HG03575 (cell line): ENCODE results near the gene MCTP2.
"Not testable (repeated sequence)": the region's sequence is repeated elsewhere in the genome, so short reads cannot be mapped to it uniquely, and the experiment has no call there.

ENCODE experiments used
- ATAC-seq: cut with Tn5 transposase; IDR thresholded peaks from one replicate; pipeline ENCODE4 v1.9.1; 2021; ENCODE audit not compliant: unreplicated experiment, insufficient number of reproducible peaks, low FRiP score; ENCODE audit errors: extremely low read depth

Gene MCTP2

DNA sequence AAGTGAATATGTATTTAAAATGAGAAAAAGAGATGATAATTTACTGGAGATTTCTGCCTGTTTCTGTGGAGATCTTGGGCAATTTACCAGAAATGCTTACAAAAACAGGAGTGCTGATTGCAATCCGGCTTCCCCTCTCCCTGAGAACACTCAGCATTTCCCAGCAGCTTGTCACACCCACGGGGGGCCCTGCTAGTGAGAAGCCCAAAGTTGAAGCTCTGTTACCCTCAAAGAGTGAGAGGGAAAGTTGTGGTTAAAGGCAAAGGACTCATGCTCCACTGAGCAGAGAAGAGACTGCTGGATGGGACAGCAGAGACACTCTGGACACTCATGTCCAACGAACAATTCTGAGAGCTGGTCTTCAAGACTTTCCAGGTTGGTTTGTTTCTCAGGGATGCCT is 2.9 kb downstream of the MCTP2 start:
- ATAC-seq, result no peak

DNA sequence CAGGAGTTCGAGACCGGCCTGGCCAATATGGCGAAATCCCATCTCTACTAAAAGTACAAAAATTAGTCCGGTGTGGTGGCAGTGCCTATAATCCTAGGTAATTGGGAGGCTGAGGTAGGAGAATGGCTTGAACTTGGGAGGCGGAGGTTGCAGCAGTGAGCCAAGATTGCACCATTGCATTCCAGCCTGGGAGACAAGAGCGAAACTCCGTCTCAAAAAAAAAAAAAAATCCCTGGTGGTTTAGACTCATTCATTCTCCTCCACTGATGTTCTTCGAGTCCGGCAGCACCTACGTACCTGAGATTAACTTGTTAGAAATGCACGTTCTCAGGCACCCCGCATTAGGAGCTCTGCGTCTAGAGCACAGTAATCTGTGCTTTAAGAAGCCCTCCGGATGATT is 3.7 kb downstream of the MCTP2 start:
- ATAC-seq, result no peak

DNA sequence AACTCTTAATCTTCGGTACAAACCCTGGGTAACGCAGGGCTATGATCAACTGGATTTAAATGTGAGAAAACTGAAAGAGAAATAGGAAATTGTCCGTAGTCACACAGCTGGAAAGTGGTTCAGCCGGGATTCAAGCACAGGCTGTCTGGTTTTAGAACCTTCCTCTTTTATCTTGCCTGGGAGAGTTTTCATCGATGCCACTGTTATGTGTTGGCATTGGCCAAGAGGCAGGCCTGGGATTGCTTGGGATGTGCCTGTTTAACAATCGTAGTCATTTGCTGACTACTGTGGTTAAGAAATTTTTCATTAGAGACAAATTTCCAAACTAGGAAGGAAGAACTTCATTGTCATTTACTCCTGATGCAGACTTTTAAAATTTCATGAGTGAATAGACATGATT is 4.3 kb downstream of the MCTP2 start:
- ATAC-seq, result no peak

DNA sequence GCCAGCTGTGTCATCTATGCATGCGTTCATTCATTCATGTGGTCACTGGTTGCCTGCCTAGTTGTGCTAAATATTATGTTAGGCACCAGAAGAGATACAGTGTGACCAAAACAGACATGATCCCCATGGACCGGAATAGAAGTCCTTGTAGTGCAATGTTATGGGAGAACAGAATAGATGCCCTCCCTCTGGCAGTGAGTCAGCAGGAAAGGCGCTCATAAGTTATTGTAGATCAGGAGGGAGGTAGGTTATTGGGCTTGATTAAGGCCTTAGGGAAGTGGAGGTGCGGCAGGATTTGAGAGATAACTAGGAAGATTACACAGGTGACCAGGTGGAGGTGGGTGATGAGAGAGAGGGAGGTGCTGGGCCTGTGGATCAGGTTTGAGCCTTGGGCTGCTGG is 5.2 kb downstream of the MCTP2 start:
- no peak for ATAC-seq

DNA sequence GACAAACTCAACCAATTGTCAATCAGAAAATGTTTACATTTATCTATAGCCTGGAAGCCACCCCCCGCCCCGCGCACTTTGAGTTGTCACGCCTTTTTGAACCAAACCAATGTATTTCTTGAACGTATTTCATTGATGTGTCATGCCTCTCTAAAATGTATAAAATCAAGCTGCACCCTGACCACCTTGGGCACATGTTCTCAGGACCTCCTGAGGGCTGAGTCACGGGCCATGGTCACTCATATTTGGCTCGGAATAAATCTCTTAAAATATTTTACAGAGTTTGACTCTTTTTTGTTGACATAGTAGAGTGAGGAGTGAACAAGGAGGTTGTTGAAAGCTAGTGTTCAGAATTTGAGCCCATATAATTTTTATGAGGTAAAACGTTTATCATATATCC is 6.5 kb downstream of the MCTP2 start:
- no peak for ATAC-seq

DNA sequence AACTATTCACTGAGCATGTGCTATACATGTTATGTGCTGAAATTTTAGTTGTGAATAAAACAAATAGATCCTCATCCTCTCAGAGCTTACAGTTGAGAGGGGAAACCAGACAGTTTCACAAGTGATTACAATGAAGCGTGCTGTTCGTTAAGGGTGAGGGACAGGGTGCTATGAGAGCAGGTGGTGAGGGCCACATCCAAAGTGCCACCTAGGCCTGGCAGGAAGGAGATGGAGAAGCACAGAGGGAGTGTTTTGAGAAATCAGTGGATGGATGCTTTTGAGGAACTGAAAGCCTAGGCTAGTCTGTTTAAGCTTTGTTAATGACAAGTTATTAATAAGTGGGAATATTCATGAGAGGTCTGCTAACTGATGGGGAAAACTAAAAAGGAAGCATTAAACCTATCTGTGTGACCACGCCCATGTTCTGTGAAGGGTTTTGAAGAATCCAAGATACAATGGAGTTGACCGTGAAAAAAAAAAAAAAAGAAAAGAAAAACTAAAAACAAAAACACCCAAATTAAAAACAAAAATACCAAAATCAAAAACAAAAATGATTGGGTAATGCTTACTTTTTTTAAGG is 7.3 kb downstream of the MCTP2 start:
- ATAC-seq, result peak; percentile 72

DNA sequence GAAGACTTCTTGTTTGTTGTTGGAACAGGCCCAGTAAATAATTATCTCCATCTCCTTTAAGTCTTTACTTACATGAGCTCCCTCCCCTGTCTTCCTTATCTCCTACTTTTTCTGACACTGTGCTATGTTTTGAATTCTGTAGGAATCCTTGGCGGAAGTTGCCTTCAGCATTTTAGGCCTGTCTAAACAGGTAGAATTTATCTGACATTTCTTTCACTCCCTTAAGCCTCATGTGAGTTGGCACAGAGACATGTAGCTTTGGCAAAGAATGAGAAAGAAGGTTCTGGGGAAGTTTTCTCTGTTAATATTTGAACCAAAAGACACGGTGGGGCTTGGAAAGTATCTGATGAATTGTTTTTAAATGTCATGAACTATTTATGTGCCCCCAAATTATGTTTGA is 8.1 kb downstream of the MCTP2 start:
- ATAC-seq, result no peak

DNA sequence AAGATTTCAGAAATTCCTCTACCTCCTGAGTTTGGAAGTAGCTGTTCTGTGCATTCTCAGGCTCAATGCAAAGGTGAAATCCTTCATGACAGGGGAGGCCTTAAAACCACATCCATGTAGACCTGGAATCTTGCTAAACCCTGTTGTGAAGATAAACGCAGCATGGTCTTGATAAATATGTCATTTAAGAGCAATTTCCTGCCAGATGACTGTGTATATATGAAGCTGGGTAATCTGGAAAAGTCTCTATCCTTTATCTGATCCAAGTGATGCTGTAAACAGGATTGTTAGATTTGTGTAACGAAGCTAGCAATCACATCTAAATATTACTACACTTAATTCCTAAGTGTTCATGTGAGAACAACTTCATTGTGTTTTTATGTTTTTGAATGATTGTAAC is 9.1 kb downstream of the MCTP2 start:
- no peak for ATAC-seq

DNA sequence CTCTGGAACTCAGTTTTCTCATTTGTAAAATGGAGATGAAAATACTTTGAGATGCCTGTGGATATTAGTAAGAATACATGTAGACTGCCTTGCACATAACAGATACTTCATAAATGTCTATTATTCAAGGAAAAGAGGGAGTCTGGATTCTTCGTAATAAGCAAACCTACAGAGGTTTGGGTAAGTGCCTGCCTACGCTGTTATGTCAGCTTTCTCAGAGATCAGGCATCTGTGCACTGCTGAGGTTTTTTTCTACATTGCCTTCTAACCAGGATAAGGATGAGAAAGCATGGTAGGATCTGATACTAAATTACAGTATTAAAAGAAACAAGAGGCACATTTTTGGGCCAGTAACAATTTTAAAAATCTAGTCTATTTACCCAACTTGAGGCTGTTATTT is 10.9 kb downstream of the MCTP2 start:
- no peak for ATAC-seq

DNA sequence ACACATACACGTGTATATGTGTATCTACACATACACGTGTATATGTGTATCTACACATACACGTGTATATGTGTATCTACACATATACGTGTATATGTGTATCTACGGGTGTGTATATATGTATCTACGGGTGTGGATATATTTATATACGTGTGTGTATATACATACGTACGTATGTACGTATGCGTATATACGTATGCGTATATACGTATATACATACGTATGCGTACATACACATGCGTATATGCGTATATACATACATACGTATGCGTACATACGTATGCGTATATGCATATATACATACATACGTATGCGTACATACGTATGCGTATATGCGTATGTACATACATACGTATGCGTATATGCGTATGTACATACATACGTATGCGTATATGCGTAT is 11.6 kb downstream of the MCTP2 start:
- not testable (repeated sequence) for ATAC-seq

DNA sequence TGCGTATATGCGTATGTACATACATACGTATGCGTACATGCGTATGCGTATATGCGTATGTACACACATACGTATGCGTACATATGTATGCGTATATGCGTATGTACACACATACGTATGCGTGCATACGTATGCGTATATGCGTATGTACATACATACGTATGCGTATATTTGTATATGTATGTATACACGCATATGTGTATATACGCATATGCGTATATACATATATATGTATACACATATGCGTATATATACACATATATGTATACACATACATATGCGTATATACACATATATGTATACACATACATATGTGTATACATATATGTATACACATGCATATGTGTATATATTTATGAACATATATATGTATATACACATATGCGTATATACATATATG is 12.1 kb downstream of the MCTP2 start:
- no peak for ATAC-seq

DNA sequence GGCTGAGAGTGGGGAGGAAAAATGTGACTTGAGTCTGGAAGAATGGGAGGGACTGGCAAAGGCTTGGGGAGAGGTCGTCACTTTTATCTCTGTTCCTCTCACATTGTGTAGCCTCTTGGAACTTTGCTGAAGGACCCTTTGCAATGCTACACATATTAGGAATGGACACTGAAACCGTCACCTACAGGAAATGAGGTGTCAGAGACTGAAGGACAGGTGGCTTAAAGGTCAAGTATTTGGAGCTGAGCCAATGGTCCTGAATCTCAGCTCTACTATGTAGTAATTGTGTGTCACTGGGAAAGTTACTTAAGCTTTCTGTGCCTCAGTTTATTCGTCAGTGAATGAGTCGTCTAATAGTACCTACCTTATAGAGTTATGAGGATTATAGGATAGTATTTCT is 14.7 kb downstream of the MCTP2 start:
- no peak for ATAC-seq

DNA sequence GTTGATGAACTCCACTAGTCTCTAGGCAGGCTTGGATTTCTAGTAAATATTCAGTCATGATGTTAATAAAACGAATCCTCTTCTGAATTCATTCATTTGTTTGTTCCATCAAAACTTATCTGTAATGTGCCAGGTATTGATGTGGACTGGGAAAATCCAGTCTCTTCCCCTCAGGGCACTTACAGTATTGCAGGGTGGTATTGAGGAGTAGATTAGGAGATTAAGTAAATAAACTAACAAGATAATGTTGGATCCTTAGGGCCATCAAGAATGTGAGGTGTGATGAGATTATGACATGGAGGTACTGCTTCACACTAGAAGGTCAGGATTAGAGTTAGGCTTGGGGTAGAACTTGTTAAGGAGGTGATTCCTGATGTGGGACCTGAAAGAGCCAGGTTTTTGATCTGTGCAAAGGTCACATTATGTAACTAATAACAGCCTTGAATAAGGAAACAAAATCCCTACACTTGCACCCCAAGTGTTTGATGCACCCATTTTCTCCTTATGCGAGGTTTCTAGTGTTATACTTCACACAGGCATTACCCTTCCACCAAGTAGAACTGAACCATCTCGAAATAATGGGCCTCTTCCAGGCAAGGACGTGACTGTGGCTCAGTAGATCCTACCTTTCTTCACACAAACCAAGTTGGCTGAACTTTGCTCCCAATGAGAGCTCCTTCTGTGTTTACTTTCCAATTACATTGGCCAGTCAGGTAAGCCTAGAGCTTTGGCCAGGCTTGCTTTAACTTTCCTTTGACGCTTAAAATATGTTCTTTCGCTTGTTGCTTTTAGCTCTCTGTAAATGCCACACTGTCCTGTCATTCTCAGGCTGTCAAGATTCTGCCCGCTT is 16.7 kb downstream of the MCTP2 start:
- ATAC-seq, result no peak

DNA sequence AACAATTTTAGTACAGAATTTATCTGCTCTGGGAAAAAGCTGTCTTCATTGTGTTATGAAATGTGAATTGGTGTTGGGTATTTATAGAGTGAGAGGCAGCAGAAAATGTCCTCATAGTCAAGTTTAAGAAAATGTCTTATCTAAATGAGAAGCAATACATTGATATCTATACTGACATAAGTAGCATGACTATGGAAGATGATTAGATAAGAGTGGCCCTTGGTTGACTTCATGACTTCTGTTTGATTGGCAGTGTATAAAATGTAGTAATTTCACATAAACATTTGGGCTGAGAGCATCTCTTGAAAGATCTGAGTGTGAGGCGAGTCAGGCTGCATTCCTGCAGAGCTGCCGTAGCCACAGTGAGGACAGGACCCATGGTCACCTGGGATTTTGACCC is 19.4 kb downstream of the MCTP2 start:
- no peak for ATAC-seq

DNA sequence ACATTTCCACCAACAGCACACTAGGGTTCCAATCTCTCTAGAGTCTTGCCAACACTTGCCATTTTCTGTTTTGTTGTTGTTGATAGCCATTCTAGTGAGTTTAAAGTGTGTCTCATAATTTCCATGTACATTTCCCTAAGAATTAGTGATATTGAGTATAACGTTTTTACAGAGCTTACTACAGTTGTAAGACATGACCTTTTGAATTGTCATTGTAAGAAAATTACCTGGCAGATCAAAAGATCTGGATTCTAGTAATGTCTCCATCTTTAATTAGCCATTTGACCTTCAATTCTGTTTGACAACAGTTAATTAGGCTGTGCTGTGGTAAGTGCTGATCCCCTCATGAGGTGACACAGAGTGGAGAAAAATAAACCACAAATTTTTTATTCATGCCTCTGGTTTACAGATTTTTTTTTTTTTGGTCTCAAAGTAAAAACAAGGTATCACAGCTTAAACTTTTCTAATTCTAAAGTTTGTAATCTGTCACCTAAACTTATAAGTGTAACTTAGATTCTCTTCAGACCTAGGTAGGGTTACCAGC is 20.9 kb downstream of the MCTP2 start:
- ATAC-seq, result no peak

DNA sequence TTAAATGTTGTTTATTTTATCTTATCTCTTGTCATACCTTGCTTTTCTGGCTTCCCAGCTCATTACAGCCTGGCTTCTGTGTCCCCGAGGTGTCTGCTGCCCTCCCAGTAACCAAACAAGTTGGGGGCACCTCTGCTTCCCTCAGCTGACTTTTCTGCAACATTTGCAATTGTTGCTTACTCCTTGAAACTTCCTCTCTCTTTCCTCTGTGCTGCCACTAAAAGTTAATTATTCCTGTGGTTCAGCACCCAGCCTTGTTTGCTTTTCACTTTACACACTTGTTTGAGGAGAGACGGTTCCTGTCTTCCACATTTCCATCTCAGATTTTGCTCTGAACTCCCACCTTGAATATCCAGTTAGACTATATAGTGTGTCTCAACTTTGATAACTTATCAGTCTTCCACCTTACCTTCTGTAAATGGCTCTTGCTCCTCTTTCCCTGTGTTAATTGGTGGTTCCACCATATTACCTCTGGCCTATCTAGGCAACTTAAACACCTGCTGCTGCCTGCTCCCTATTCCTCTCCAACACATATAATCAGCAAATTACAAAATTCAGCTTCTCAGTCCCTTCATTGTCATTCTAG is 21.6 kb downstream of the MCTP2 start:
- no peak for ATAC-seq

DNA sequence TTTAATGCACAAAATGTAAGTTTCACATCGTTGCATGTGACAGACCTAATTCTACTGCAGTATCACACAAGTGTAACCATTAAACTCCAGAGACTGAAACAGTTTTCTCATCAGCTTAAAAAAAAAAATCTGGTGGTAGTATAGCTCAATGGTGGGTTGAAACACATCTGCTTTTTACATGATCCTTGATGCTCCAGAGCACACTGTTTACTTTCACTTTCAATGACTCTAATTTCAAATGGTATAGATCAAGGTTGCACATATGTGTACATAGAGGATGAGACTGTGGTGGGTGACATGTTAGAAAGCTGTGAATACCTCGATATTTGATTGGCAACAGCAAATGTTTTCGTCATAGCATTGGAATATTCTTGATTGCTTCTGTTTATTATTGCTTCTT is 22.4 kb downstream of the MCTP2 start:
- ATAC-seq, result peak; percentile 44

DNA sequence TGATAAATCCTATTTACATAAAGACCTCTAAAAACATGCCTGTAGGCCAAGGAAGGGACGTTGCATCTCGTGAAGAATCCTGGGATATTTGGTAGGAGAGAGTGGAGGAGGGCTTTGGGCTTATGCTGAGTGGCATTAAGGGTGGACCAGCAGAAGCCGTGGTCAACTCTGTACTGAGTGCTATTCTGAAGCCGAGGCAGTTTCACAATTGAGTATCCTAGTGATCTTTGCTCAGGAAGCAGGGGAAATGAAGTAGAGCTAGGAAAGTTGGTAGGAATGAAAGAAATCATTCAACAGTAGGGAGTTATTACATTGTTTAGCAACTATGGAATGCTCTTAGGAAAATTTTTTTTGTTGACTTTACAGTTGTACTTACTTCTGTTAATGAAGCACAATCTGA is 24.2 kb downstream of the MCTP2 start:
- no peak for ATAC-seq

DNA sequence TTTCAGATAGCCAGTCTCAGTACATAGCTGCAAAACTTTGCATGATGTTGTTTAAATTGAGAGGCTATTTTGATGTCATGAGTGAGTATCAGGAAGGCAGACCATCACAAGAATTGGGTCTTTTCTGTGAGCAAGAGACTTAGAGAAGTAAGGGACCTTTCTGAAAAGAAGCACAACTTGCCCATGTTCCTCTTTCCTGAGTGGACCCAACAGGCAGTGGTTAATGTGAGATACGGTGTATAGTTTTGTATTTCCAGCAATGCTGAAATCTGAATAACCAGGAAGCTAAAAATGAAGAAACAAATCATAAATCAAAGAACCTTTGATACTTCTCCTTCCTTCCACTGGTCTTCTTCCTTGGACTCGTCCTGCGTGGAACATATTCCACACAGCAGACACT is 25.1 kb downstream of the MCTP2 start:
- ATAC-seq, result no peak

DNA sequence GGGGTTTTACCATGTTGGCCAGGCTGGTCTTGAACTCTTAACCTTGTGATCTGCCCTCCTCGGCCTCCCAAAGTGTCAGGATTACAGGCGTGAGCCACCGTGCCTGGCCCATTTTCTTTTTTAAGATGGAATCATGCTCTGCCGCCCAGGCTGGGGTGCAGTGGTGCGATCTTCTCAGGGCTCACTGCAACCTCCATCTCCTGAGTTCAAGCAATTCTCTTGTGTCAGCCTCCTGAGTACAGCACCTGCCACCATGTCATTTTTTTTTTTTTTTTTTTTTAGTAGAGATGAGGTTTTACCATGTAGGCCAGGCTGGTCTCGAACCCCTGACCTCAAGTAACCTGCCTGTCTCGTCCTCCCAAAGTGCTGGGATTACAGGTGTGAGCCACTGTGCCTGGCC is 26.4 kb downstream of the MCTP2 start:
- ATAC-seq, result not testable (repeated sequence)
